ENCODE data around the gene METTL6.
"Not testable (repeated sequence)": the region's sequence is repeated elsewhere in the genome, so short reads cannot be mapped to it uniquely, and the experiment has no call there.

The METTL6 gene

GRCh38 chr3:15427182-15427880, at the start of gene METTL6, which contains the start of gene EAF1:
METTL6 (minus strand) TSS chr3:15427544; CDS start chr3:15426511, 1,033 bp downstream.
EAF1 (plus strand) TSS chr3:15427598; CDS start chr3:15427780, 182 bp downstream.
- DNase-seq (ENCODE audit: low spot score): peak; percentile 90

- no peak for DNase-seq (ENCODE audit: low spot score)
Observed at GRCh38 chr3:15476378-15476777, 49.0 kb upstream of the METTL6 start.

- no peak for DNase-seq (ENCODE audit: low spot score)
Observed at GRCh38 chr3:15475161-15475560, 47.8 kb upstream of the METTL6 start.

GRCh38 chr3:15471861-15472260, 44.5 kb upstream of the METTL6 start:
- DNase-seq (ENCODE audit: low spot score): no peak

GRCh38 chr3:15470849-15471248, 43.5 kb upstream of the METTL6 start:
- no peak for DNase-seq (ENCODE audit: low spot score)

- no peak for DNase-seq (ENCODE audit: low spot score)
Observed at GRCh38 chr3:15470261-15470660, 42.9 kb upstream of the METTL6 start.

- no peak for DNase-seq (ENCODE audit: low spot score)
Observed at GRCh38 chr3:15467227-15468181, 40.2 kb upstream of the METTL6 start.

- no peak for DNase-seq (ENCODE audit: low spot score)
Observed at GRCh38 chr3:15465876-15466585, 38.7 kb upstream of the METTL6 start.

- no peak for DNase-seq (ENCODE audit: low spot score)
Observed at GRCh38 chr3:15462451-15462850, 35.1 kb upstream of the METTL6 start.

GRCh38 chr3:15460891-15461531, 33.7 kb upstream of the METTL6 start:
- peak; percentile 13 for DNase-seq (ENCODE audit: low spot score)

- DNase-seq (ENCODE audit: low spot score): no peak
Observed at GRCh38 chr3:15458212-15458780, 31.0 kb upstream of the METTL6 start.

- not testable (repeated sequence) for DNase-seq (ENCODE audit: low spot score)
Observed at GRCh38 chr3:15456915-15457314, 29.6 kb upstream of the METTL6 start.

GRCh38 chr3:15456321-15456720, 29.0 kb upstream of the METTL6 start:
- no peak for DNase-seq (ENCODE audit: low spot score)

- no peak for DNase-seq (ENCODE audit: low spot score)
Observed at GRCh38 chr3:15455756-15456155, 28.4 kb upstream of the METTL6 start.

- DNase-seq (ENCODE audit: low spot score): no peak
Observed at GRCh38 chr3:15454965-15455364, 27.6 kb upstream of the METTL6 start.

GRCh38 chr3:15453991-15454625, 26.8 kb upstream of the METTL6 start:
- no peak for DNase-seq (ENCODE audit: low spot score)

GRCh38 chr3:15453501-15453900, 26.2 kb upstream of the METTL6 start:
- no peak for DNase-seq (ENCODE audit: low spot score)

- DNase-seq (ENCODE audit: low spot score): no peak
Observed at GRCh38 chr3:15452961-15453360, 25.6 kb upstream of the METTL6 start.

GRCh38 chr3:15452156-15452555, 24.8 kb upstream of the METTL6 start:
- DNase-seq (ENCODE audit: low spot score): no peak

- DNase-seq (ENCODE audit: low spot score): no peak
Observed at GRCh38 chr3:15451216-15452113, 24.1 kb upstream of the METTL6 start.

Data from NAMALWA (cell line).